Activated CD8-positive, alpha-beta T cell treated with anti-CD3 and anti-CD28 coated beads, Interleukin-2, amount 10 ng/mL, durations not matched to agents 7 days and 5 days (primary cell): ENCODE data around the gene XRN1. TPM values are rescaled to one million over a fixed set of nuclear protein-coding genes. Genes with fewer than 3 reads are reported as not detected.
A peak's percentile ranks its signal among the peaks of the same experiment; 100 is the strongest.

Source experiments
- ATAC-seq: fragments of 150-1000 bp; cut with Tn5 transposase; one replicate; pipeline ENCODE4 v1.10.0; 2021; ENCODE audit warnings: moderate library complexity
- CTCF ChIA-PET: fragments of 350-600 bp; sonication (Branson Sonifier 250); formaldehyde crosslinking; loops from one replicate; lab custom pipeline; 2021; ENCODE audit warnings: antibody characterized with exemption; lab: Charles Lee
- POLR2A ChIA-PET: fragments of 350-600 bp; sonication (Branson Sonifier 250); formaldehyde crosslinking; loops from one replicate; lab custom pipeline; 2021; ENCODE audit warnings: antibody characterized with exemption; lab: Charles Lee
- DNase-seq: peaks from one replicate; pipeline ENCODE4 v3.0.0-alpha.2; 2020
- H3K27ac Mint-ChIP-seq: one replicate; pipeline ENCODE4 v1.8.0; 2021; ENCODE audit warnings: mild to moderate bottlenecking, mixed read lengths
- H3K27me3 Mint-ChIP-seq: one replicate; pipeline ENCODE4 v1.8.0; 2021; ENCODE audit warnings: low read depth, mixed read lengths
- H3K36me3 Mint-ChIP-seq: one replicate; pipeline ENCODE4 v1.8.0; 2021; ENCODE audit warnings: low read depth, mixed read lengths
- H3K4me1 Mint-ChIP-seq: one replicate; pipeline ENCODE4 v1.8.0; 2021; ENCODE audit warnings: low read depth, mixed read lengths
- H3K4me3 Mint-ChIP-seq: one replicate; pipeline ENCODE4 v1.8.0; 2021; ENCODE audit warnings: mild to moderate bottlenecking, mixed read lengths
- H3K9me3 Mint-ChIP-seq: one replicate; pipeline ENCODE4 v1.8.0; 2022; ENCODE audit warnings: mixed read lengths; ENCODE audit not compliant: insufficient read depth
- total RNA-seq, 2 experiments: library from RNA; stranded (reverse); gene quantifications; one replicate each; pipeline ENCODE4 v1.2.3, GENCODE V29; 2021

Gene XRN1
- total RNA-seq: 10 to 100 TPM; 58.0 to 59.6 TPM

DNA sequence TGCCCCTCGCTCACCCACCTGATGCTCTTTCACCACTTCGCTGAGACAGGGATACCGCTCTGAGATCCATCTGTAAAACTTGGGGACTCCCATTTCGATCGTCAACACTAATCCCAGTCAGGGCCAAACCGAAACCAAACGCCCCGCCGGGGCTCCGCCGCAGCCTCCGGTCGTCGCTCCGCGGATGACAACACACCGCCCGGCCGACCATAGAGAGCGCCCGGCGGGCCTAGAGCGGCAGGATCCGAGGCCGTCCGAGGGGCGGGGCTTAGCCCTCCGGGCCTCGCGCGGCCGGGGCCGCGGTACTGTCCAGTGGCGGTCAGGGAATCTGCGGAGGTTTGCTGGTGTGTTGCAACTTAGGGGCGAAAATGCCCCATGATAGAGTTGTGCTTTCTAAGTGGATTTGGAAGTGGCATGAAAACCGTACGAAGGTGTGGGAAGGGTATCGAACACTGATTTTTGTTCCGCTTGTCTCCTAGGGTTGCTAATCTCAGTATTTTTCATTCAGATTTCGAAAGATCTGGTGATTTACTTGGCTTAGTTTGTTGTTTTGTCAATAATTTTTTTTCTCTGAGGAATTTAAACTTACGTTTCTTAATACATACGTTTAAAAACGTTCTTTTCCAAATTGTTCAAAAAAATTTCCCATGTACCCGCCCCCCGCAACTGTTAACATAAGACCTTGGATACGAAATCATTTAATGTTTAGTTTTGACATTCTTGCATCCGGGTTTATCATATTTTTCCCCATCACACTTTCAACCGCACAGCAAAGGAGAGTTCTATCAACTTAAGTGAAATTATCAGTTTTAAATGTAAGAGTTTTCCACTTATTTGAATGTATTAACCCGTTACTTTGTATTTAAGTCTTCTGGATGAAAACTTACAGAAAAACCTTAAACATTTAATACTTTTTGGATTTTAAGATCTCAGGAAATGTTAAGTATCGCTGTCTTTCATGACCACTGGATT, at the start of gene XRN1:
Gene XRN1, minus strand, starts transcription at position 186 of the 972 bp plus-strand sequence. Its CDS starts 93 bp downstream, at position 93.
- Mint-ChIP-seq H3K4me3 (peak within 1 kb of the TSS; percentile 88), H3K36me3 (peaks cover 39% of the 10 kb centered on the region), H3K9me3 (no peaks in the 10 kb centered on the region), H3K27me3 (no peaks in the 10 kb centered on the region), H3K27ac (peak within 1 kb of the TSS; percentile 96), H3K4me1 (peaks cover 26% of the 10 kb centered on the region)
- CTCF ChIA-PET: no interaction called here
- peak; percentile 94 for ATAC-seq
- POLR2A ChIA-PET: interaction anchor here (0.6 to 3.6 kb wide), 4 partner anchors 8 to 131 kb away, joined by 3 to 21 read pairs (median 4); partner anchors contain the start of gene ATR
- DNase-seq: peak; percentile 97

GRCh38 chr3:142495103-142495502, 47.3 kb upstream of the XRN1 start:
- ChIA-PET POLR2A (no interaction called here), CTCF (no interaction called here)
- Mint-ChIP-seq H3K4me1 (no peaks in the 10 kb centered on the region), H3K4me3 (no peak overlapping the region), H3K36me3 (peaks cover 63% of the 10 kb centered on the region), H3K27me3 (no peaks in the 10 kb centered on the region), H3K9me3 (no peaks in the 10 kb centered on the region), H3K27ac (no peak overlapping the region)
- ATAC-seq: no peak
- no peak for DNase-seq

DNA sequence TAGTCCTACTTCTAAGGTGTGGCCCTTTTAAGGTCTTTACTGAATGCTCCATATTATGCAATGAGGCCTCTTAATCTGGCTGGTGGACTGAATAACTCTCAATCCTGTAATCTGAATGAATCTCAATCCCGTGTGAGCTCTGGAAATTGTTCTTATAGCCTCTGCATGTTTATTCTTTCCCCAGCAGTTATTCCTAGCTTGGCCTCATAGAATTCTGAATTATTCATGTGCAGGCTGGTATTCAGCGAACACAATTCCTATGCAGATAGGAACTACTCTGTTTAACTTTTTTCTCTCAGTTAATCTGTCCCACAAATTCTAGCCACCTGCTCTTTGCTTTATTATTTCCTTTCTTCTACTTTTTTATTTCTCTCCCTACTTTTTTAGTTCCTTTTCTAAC, 44.3 kb upstream of the XRN1 start:
- no peaks in the 10 kb centered on the region for H3K27me3 Mint-ChIP-seq
- H3K27ac Mint-ChIP-seq: no peak overlapping the region
- no peaks in the 10 kb centered on the region for H3K4me1 Mint-ChIP-seq
- no peaks in the 10 kb centered on the region for H3K9me3 Mint-ChIP-seq
- ATAC-seq (no peak), DNase-seq (no peak)
- H3K36me3 Mint-ChIP-seq: peaks cover 71% of the 10 kb centered on the region
- no peak overlapping the region for H3K4me3 Mint-ChIP-seq
- POLR2A ChIA-PET: no interaction called here
- CTCF ChIA-PET: interaction anchor here (0.6 kb wide), 1 partner anchor 61 kb away, joined by 3 read pairs; no protein-coding TSS in a partner anchor

DNA sequence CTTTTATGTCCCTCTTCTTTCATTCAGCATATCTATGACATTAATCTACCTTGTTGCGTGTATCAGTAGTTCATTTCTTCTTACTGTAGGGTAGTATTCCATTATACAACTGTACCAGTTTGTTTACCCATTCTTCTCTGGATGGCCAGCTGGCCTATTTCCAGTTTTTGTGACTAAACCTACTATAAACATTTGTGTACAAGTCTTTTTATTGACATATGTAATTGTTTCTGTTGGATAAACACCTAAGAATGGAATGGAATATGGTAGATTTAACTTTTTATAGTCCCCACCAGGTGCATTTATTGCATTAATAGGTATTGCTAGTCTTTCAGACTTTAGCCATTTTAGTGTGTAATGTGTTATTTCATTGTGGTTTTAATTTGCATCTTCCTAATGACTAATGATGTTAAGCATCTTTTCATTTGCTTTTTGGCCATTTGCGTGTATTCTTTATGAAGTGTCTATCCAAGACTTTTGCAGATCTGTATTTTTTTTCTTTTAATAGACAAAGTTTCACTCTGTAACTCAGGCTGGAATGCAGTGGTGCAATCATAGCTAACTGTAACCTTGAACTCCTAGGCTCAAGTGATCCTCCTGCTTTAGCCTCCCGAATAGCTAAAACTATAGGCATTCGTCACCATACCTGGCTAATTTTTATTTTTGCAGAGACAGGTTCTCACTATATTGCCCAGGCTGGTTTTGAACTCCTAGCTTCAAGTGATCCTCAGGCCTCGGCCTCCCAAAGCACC, 41.9 kb upstream of the XRN1 start:
- Mint-ChIP-seq H3K27ac (no peak overlapping the region), H3K4me1 (no peaks in the 10 kb centered on the region), H3K27me3 (no peaks in the 10 kb centered on the region), H3K4me3 (no peak overlapping the region), H3K9me3 (no peaks in the 10 kb centered on the region), H3K36me3 (peaks cover 69% of the 10 kb centered on the region)
- POLR2A ChIA-PET: interaction anchor here (0.6 to 0.7 kb wide), 3 partner anchors 62 to 511 kb away, joined by 3 to 4 read pairs (median 4); no protein-coding TSS in a partner anchor
- ATAC-seq: no peak
- no peak for DNase-seq
- CTCF ChIA-PET: no interaction called here

DNA sequence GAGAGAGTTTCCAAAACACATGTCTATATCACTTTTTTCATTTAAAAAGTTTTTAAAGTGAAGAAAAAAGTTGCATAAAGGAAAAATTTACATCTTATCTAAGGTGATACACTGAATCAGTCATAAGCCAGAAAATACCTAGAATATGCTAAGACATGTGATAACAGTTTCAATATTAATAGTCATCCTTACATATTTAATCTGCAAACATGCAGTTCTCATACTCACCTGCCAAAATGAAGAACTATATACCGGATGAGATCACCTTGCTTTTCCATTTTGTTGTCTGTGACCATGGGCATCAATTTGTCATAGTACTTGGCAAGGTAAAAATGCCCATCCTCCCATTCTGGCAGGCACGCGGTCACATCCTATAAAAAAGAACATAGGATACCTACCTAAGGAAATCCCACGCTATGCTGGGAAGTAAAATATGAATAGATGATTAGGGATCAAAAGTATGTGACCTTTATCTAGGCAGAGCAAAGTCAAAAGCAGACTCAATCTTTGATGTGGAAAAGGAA, 37.1 kb upstream of the XRN1 start:
- POLR2A ChIA-PET: no interaction called here
- ATAC-seq (no peak), DNase-seq (no peak)
- Mint-ChIP-seq H3K4me1 (no peaks in the 10 kb centered on the region), H3K4me3 (no peak overlapping the region), H3K27ac (no peak overlapping the region), H3K27me3 (no peaks in the 10 kb centered on the region), H3K36me3 (peaks cover 75% of the 10 kb centered on the region), H3K9me3 (no peaks in the 10 kb centered on the region)
- CTCF ChIA-PET: no interaction called here

GRCh38 chr3:142481196-142481595, 33.4 kb upstream of the XRN1 start:
- no peak for ATAC-seq
- H3K36me3 Mint-ChIP-seq: peaks cover 56% of the 10 kb centered on the region
- H3K27ac Mint-ChIP-seq: no peak overlapping the region
- no peak for DNase-seq
- no peaks in the 10 kb centered on the region for H3K27me3 Mint-ChIP-seq
- ChIA-PET POLR2A (no interaction called here), CTCF (no interaction called here)
- H3K4me1 Mint-ChIP-seq: no peaks in the 10 kb centered on the region
- no peak overlapping the region for H3K4me3 Mint-ChIP-seq
- H3K9me3 Mint-ChIP-seq: peaks cover 4% of the 10 kb centered on the region

DNA sequence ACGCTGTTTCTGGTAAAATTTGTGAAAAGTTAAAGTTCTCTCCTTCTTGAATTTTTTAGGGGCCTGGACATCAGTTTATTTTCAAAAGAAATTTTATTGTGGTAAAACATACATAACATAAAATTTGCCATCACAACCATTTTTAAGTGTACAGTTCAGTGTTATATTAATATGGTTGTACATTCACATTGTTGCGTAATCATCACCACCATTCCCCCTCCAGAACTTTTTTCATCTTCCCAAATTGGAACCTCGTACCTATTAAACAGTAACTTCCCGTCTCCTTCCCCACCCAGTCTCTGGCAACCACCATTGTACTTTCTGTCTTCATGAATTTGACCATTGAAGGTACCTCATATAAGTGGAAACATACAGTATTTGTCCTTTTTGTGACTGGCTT, 23.0 kb upstream of the XRN1 start:
- H3K4me1 Mint-ChIP-seq: no peaks in the 10 kb centered on the region
- no peak for ATAC-seq
- H3K27ac Mint-ChIP-seq: no peak overlapping the region
- no peaks in the 10 kb centered on the region for H3K27me3 Mint-ChIP-seq
- no peak overlapping the region for H3K4me3 Mint-ChIP-seq
- H3K9me3 Mint-ChIP-seq: no peaks in the 10 kb centered on the region
- H3K36me3 Mint-ChIP-seq: peaks cover 18% of the 10 kb centered on the region
- DNase-seq: no peak
- CTCF ChIA-PET: no interaction called here
- POLR2A ChIA-PET: no interaction called here

DNA sequence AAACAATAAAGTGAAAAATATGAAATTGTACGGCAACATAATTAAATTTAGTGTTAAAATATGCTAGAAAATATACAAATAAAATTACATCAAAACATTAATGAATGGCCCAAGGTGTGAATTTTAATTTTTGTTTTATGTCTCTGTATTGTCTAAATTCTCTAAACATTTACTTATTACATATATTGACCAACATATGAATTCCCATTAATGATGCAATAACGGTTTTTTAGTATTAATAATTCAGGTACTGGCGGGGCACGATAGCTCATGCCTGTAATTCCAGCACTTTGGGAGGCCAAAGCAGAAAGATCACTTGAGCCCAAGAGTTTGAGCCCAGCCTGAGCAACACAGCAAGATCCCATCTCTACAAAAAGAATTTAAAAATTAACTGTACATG, 20.6 kb upstream of the XRN1 start:
- Mint-ChIP-seq H3K4me3 (no peak overlapping the region), H3K9me3 (no peaks in the 10 kb centered on the region), H3K27ac (no peak overlapping the region), H3K36me3 (peaks cover 18% of the 10 kb centered on the region), H3K27me3 (no peaks in the 10 kb centered on the region), H3K4me1 (no peaks in the 10 kb centered on the region)
- no peak for ATAC-seq
- no peak for DNase-seq
- ChIA-PET POLR2A (interaction anchor here (0.7 kb wide), 1 partner anchor 19 kb away, joined by 3 read pairs; no protein-coding TSS in a partner anchor), CTCF (no interaction called here)

- ATAC-seq (no peak), DNase-seq (no peak)
These were observed 19.9 kb upstream of the XRN1 start for GRCh38 chr3:142467768-142468167.

GRCh38 chr3:142460689-142461088, 12.9 kb upstream of the XRN1 start:
- ChIA-PET CTCF (no interaction called here), POLR2A (no interaction called here)
- Mint-ChIP-seq H3K4me3 (no peak overlapping the region), H3K9me3 (no peaks in the 10 kb centered on the region), H3K4me1 (no peaks in the 10 kb centered on the region), H3K27me3 (no peaks in the 10 kb centered on the region), H3K27ac (no peak overlapping the region), H3K36me3 (peaks cover 27% of the 10 kb centered on the region)
- no peak for DNase-seq
- no peak for ATAC-seq

More at GRCh38 chr3:142467768-142468167, 19.9 kb upstream of the XRN1 start:
- POLR2A ChIA-PET: no interaction called here
- Mint-ChIP-seq H3K4me1 (no peaks in the 10 kb centered on the region), H3K36me3 (peaks cover 11% of the 10 kb centered on the region), H3K9me3 (no peaks in the 10 kb centered on the region), H3K4me3 (no peak overlapping the region), H3K27me3 (no peaks in the 10 kb centered on the region), H3K27ac (no peak overlapping the region)
- CTCF ChIA-PET: no interaction called here

GRCh38 chr3:142459929-142460328, 12.1 kb upstream of the XRN1 start:
- H3K36me3 Mint-ChIP-seq: peaks cover 30% of the 10 kb centered on the region
- CTCF ChIA-PET: no interaction called here

More at GRCh38 chr3:142459929-142460328, 12.1 kb upstream of the XRN1 start:
- POLR2A ChIA-PET: no interaction called here
- ATAC-seq (no peak), DNase-seq (no peak)
- no peak overlapping the region for H3K4me3 Mint-ChIP-seq
- H3K27me3 Mint-ChIP-seq: no peaks in the 10 kb centered on the region
- H3K4me1 Mint-ChIP-seq: no peaks in the 10 kb centered on the region
- no peaks in the 10 kb centered on the region for H3K9me3 Mint-ChIP-seq
- H3K27ac Mint-ChIP-seq: no peak overlapping the region
